ENCODE measurements around the gene SCNN1B. TPM values are rescaled to one million over a fixed set of nuclear protein-coding genes. Genes with fewer than 3 reads are reported as not detected.

SCNN1B gene
- total RNA-seq, 3 donors from 2014 or later (not counting 1 experiment from before 2014, with no cell fraction given): not detected

DNA sequence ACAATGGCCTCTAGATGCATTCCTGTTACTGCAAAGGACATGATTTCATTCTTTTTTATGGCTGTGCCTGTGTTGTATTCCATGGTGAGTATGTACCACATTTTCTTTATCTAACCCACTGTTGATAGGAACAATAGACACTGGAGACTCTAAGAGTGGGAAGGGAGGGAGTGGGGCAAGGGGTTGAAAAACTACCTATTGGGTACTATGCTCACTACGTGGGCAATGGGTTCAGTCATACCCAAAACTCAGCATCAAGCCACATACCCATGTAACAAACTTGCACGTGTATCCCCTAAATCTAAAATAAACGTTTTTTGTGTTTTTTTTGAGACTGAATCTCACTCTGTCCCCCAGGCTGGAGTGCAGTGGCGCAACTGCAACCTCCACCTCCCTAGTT lies 47.1 kb upstream of the SCNN1B start:
- H3K4me3 Mint-ChIP-seq: no peak overlapping the region
- TF ChIP-seq, protein P1, sequence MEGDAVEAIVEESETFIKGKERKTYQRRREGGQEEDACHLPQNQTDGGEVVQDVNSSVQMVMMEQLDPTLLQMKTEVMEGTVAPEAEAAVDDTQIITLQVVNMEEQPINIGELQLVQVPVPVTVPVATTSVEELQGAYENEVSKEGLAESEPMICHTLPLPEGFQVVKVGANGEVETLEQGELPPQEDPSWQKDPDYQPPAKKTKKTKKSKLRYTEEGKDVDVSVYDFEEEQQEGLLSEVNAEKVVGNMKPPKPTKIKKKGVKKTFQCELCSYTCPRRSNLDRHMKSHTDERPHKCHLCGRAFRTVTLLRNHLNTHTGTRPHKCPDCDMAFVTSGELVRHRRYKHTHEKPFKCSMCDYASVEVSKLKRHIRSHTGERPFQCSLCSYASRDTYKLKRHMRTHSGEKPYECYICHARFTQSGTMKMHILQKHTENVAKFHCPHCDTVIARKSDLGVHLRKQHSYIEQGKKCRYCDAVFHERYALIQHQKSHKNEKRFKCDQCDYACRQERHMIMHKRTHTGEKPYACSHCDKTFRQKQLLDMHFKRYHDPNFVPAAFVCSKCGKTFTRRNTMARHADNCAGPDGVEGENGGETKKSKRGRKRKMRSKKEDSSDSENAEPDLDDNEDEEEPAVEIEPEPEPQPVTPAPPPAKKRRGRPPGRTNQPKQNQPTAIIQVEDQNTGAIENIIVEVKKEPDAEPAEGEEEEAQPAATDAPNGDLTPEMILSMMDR (IDR thresholded peaks at IDR 0.05): no peak
- DNase-seq (no peak), ATAC-seq (no peak)
- Histone ChIP-seq H3K4me3 (ENCODE audit: low read length) (no peak overlapping the region), H3K9me3 (ENCODE audit: control insufficient read depth, insufficient read depth, low read length) (no peaks in the 10 kb centered on the region), H3K27me3 (ENCODE audit: control insufficient read depth, insufficient read depth, low read length) (no peaks in the 10 kb centered on the region), H3K4me1 (ENCODE audit: control insufficient read depth, insufficient read depth, low read length) (no peaks in the 10 kb centered on the region), H3K36me3 (ENCODE audit: control insufficient read depth, insufficient read depth, low read length) (no peaks in the 10 kb centered on the region), H3K27ac (ENCODE audit: low read length) (no peak overlapping the region)
- no peaks in the 10 kb centered on the region for H3K9me3 Mint-ChIP-seq
- no peak overlapping the region for H3K27ac Mint-ChIP-seq
- H3K4me1 Mint-ChIP-seq: no peaks in the 10 kb centered on the region
- 60% methylated on average over 4 of the region's 4 CpGs for WGBS (ENCODE audit: insufficient coverage)
- H3K36me3 Mint-ChIP-seq: no peaks in the 10 kb centered on the region
- H3K27me3 Mint-ChIP-seq (ENCODE audit: low read depth in 2 of 2): peaks cover 0 to 9% of the 10 kb centered on the region in 2 donors
- intact Hi-C loops (cut with micrococcal nuclease): no loop called here

- H3K4me3 ChIP-seq (ENCODE audit: low read length): no peak overlapping the region
- ATAC-seq: no peak
- H3K36me3 ChIP-seq (ENCODE audit: control insufficient read depth, insufficient read depth, low read length): no peaks in the 10 kb centered on the region
- H3K4me1 Mint-ChIP-seq: no peaks in the 10 kb centered on the region
- TF ChIP-seq, protein P1 (IDR thresholded peaks at IDR 0.05): no peak
- no peak overlapping the region for H3K27ac Mint-ChIP-seq
- DNase-seq: no peak
- H3K9me3 Mint-ChIP-seq: no peaks in the 10 kb centered on the region
- no peaks in the 10 kb centered on the region for H3K9me3 ChIP-seq (ENCODE audit: control insufficient read depth, insufficient read depth, low read length)
- H3K27ac ChIP-seq (ENCODE audit: low read length): no peak overlapping the region
- no peaks in the 10 kb centered on the region for H3K4me1 ChIP-seq (ENCODE audit: control insufficient read depth, insufficient read depth, low read length)
- 70% methylated on average over 2 of the region's 3 CpGs for WGBS (ENCODE audit: insufficient coverage)
- no peaks in the 10 kb centered on the region for H3K36me3 Mint-ChIP-seq
- no peaks in the 10 kb centered on the region for H3K27me3 ChIP-seq (ENCODE audit: control insufficient read depth, insufficient read depth, low read length)
- peaks cover 0 to 7% of the 10 kb centered on the region in 2 donors for H3K27me3 Mint-ChIP-seq (ENCODE audit: low read depth in 2 of 2)
- intact Hi-C loops (cut with micrococcal nuclease): no loop called here
- H3K4me3 Mint-ChIP-seq: no peak overlapping the region
Observed at GRCh38 chr16:23256440-23256839, 45.7 kb upstream of the SCNN1B start.

DNA sequence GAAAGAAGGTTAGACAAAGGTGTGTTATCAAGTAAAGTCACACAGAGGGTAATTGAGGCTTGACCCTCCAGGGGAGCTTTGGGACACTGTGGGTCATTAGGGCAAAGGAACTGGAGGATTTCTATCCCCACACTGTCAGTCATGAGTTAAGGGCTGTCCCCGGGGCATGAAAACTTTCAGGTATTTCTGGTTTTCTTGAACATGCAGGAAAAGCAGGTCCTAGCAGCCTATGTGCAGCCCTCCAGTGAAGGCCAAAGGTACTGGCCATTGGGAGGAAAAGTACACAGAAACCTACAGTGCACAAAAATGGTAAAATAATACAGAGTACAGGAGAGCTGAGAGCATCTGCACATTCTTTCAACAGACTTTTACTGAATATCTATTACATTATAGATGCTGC lies 44.4 kb upstream of the SCNN1B start:
- TF ChIP-seq, protein P1 (IDR thresholded peaks at IDR 0.05): no peak
- no peaks in the 10 kb centered on the region for H3K36me3 ChIP-seq (ENCODE audit: control insufficient read depth, insufficient read depth, low read length)
- no peak overlapping the region for H3K27ac Mint-ChIP-seq
- H3K27me3 Mint-ChIP-seq (ENCODE audit: low read depth in 2 of 2): peaks cover 0 to 7% of the 10 kb centered on the region in 2 donors
- no peaks in the 10 kb centered on the region for H3K9me3 Mint-ChIP-seq
- DNase-seq: no peak
- no peak for ATAC-seq
- H3K4me3 Mint-ChIP-seq: no peak overlapping the region
- no peak overlapping the region for H3K27ac ChIP-seq (ENCODE audit: low read length)
- no peaks in the 10 kb centered on the region for H3K4me1 Mint-ChIP-seq
- H3K27me3 ChIP-seq (ENCODE audit: control insufficient read depth, insufficient read depth, low read length): no peaks in the 10 kb centered on the region
- 90% methylated on average over 1 of the region's 1 CpG for WGBS (ENCODE audit: insufficient coverage)
- no peak overlapping the region for H3K4me3 ChIP-seq (ENCODE audit: low read length)
- intact Hi-C loops (cut with micrococcal nuclease): no loop called here
- no peaks in the 10 kb centered on the region for H3K4me1 ChIP-seq (ENCODE audit: control insufficient read depth, insufficient read depth, low read length)
- no peaks in the 10 kb centered on the region for H3K9me3 ChIP-seq (ENCODE audit: control insufficient read depth, insufficient read depth, low read length)
- H3K36me3 Mint-ChIP-seq: no peaks in the 10 kb centered on the region

DNA sequence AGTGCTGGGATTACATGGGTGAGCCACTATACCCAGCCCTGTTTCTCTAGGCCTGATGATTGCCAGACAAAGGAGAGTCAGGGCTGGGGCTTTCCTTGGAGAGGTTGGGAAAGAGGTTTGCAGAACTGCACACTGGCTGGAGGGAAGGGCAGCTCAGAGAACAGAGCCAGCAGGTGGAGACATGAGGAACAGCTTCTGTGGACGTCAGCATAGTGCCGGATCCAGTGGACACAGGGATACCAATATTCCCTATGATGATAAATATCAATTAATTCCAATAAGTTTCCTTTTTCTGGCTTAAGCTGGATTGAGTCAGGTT lies 43.2 kb upstream of the SCNN1B start:
- ATAC-seq (no peak), DNase-seq (no peak)
- H3K27me3 ChIP-seq (ENCODE audit: control insufficient read depth, insufficient read depth, low read length): no peaks in the 10 kb centered on the region
- intact Hi-C loops (cut with micrococcal nuclease): no loop called here
- H3K4me1 ChIP-seq (ENCODE audit: control insufficient read depth, insufficient read depth, low read length): no peaks in the 10 kb centered on the region
- TF ChIP-seq, protein P1 (IDR thresholded peaks at IDR 0.05): no peak
- WGBS (ENCODE audit: insufficient coverage): 50% methylated on average over 1 of the region's 2 CpGs
- H3K9me3 ChIP-seq (ENCODE audit: control insufficient read depth, insufficient read depth, low read length): no peaks in the 10 kb centered on the region
- no peaks in the 10 kb centered on the region for H3K9me3 Mint-ChIP-seq
- H3K36me3 Mint-ChIP-seq: no peaks in the 10 kb centered on the region
- H3K27ac ChIP-seq (ENCODE audit: low read length): no peak overlapping the region
- H3K27ac Mint-ChIP-seq: no peak overlapping the region
- H3K36me3 ChIP-seq (ENCODE audit: control insufficient read depth, insufficient read depth, low read length): no peaks in the 10 kb centered on the region
- no peak overlapping the region for H3K4me3 Mint-ChIP-seq
- H3K4me1 Mint-ChIP-seq: no peaks in the 10 kb centered on the region
- no peak overlapping the region for H3K4me3 ChIP-seq (ENCODE audit: low read length)
- H3K27me3 Mint-ChIP-seq (ENCODE audit: low read depth in 2 of 2): peaks cover 0 to 7% of the 10 kb centered on the region in 2 donors
